WERI-Rb-1 (cell line): ENCODE measurements around the gene MYOD1.

ENCODE experiments used
- DNase-seq: peaks from one replicate; pipeline ENCODE4 v3.0.0-alpha.2; 2020
- H3K27ac ChIP-seq: fragments of 250-450 bp; sonication (Bioruptor Pico); 2 replicates; pipeline ENCODE4 v1.5.1; 2020; ENCODE audit warnings: mild to moderate bottlenecking, moderate library complexity
- H3K27me3 ChIP-seq: fragments of 250-450 bp; sonication (Bioruptor Pico); 2 replicates; pipeline ENCODE4 v1.5.1; 2021; ENCODE audit warnings: mild to moderate bottlenecking, low read depth, moderate library complexity; ENCODE audit not compliant: insufficient read depth, severe bottlenecking
- H3K36me3 ChIP-seq: fragments of 250-450 bp; sonication (Bioruptor Pico); 2 replicates; pipeline ENCODE4 v1.5.1; 2020; ENCODE audit warnings: mild to moderate bottlenecking, moderate library complexity
- H3K4me3 ChIP-seq: 2 replicates; pipeline ENCODE4 v1.5.1; 2011; ENCODE audit warnings: low read depth, mild to moderate bottlenecking, control low read depth, low read length
- H3K9me3 ChIP-seq: fragments of 250-450 bp; sonication (Bioruptor Pico); 2 replicates; pipeline ENCODE4 v1.5.1; 2021; ENCODE audit warnings: mild to moderate bottlenecking, moderate library complexity; ENCODE audit not compliant: severe bottlenecking
- CTCF ChIP-seq: IDR thresholded peaks from 2 replicates; pipeline ENCODE4 v1.5.1; 2011; ENCODE audit warnings: low read depth, mild to moderate bottlenecking, control low read depth, inconsistent platforms, low read length

MYOD1 gene

DNA sequence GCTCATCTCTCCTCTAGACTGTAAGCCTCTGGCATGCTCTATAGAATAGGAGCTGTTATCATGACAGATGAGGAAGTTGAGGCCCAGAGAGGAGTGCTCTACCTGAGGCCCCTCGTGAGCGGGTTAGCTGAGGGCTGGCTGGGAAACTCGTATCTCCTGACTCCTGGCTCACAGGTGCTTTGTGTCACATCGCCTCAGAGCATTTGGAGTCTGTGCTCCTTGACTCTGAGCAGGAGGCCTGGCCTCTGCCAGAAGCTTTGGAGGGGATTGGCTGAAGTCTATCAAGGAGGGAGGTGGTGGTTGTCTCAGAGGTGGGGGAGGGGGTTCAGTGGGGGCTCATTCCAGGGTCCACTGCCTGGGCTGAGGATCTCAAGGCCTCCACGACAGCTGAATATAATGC lies 22.6 kb downstream of the MYOD1 start:
- H3K36me3 ChIP-seq, result peaks cover 41% of the 10 kb centered on the region
- no peak overlapping the region for H3K27ac ChIP-seq
- TF ChIP-seq CTCF, result no peak
- no peak overlapping the region for H3K4me3 ChIP-seq
- no peak for DNase-seq
- H3K9me3 ChIP-seq, result no peaks in the 10 kb centered on the region
- no peaks in the 10 kb centered on the region for H3K27me3 ChIP-seq

- Histone ChIP-seq H3K36me3 (peaks cover 37% of the 10 kb centered on the region), H3K27ac (no peak overlapping the region; the same call in 1 of the 2 replicates), H3K9me3 (no peaks in the 10 kb centered on the region), H3K27me3 (no peaks in the 10 kb centered on the region), H3K4me3 (no peak overlapping the region)
- DNase-seq, result no peak
- TF ChIP-seq CTCF, result no peak
Observed at GRCh38 chr11:17743026-17743807, 23.8 kb downstream of the MYOD1 start.

- no peaks in the 10 kb centered on the region for H3K27me3 ChIP-seq
- H3K4me3 ChIP-seq, result no peak overlapping the region
- H3K27ac ChIP-seq, result no peak overlapping the region
- DNase-seq, result no peak
- TF ChIP-seq CTCF, result no peak
- no peaks in the 10 kb centered on the region for H3K9me3 ChIP-seq
- H3K36me3 ChIP-seq, result peaks cover 33% of the 10 kb centered on the region
Observed at GRCh38 chr11:17743808-17744119, 24.4 kb downstream of the MYOD1 start.

DNA sequence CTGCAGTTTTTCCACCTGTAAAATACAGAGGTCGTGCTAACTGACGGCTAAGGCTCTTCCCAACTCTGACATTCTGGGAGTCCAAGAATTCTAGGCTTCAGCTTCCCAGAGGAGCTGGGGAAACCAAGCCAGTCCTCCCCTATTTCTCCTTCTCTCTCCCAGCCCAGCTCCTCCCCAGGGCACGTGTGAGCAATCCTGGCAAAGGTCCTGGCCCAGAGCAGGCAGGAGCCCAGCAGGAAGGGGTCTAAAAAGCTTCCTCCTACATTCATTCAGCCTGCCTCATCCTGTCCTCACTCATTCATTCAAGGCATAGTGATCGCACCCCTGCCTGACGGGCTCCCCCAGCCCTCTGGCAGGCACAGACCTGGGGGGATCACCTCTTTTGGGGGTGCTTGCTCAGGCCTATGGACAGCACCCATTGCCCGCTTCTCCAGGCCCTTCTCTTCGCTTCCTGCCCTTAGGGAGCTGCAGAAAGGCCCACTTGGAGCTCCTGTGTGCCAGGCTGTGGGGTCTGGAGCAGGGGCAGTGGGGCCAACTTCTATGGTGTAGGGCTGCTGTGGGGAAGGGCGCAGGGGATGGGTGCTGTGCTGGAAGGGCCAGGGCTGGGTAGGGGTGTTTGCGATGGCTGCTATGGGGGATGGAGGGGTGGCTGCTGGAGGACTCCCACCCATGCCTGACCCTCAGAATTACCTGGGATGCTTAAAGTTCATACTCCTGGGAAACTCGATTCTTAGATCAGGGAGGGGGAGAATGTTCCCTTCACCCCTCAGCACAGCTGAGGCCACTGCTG lies 25.0 kb downstream of the MYOD1 start:
- Histone ChIP-seq H3K4me3 (no peak overlapping the region), H3K27ac (no peak overlapping the region), H3K36me3 (peaks cover 32% of the 10 kb centered on the region), H3K9me3 (no peaks in the 10 kb centered on the region), H3K27me3 (no peaks in the 10 kb centered on the region)
- DNase-seq, result no peak
- no peak for TF ChIP-seq CTCF

GRCh38 chr11:17745023-17745772 lies 25.8 kb downstream of the MYOD1 start:
- Histone ChIP-seq H3K36me3 (peaks cover 24% of the 10 kb centered on the region), H3K27me3 (no peaks in the 10 kb centered on the region), H3K9me3 (no peaks in the 10 kb centered on the region), H3K4me3 (no peak overlapping the region), H3K27ac (no peak overlapping the region)
- TF ChIP-seq CTCF, result no peak
- no peak for DNase-seq
